Astrocyte of the spinal cord (primary cell): Measurements from ENCODE around the gene LSR.

Experiments used
- DNase-seq: peaks from one replicate; pipeline ENCODE4 v3.0.0; 2011; ENCODE audit warnings: low read depth, low spot score
- H3K4me3 ChIP-seq: 2 replicates; pipeline ENCODE4 v1.5.1; 2011; ENCODE audit warnings: low read depth, mild to moderate bottlenecking, low read length, moderate library complexity
- in situ Hi-C: cut with HindIII; loops from 2 replicates; pipeline ENCODE4 v1.10.0; 2017; ENCODE audit warnings: low sequenced_read_pairs
- TF ChIP-seq, protein P1 (sequence below): IDR thresholded peaks from 2 replicates; pipeline ENCODE4 v1.5.1; 2012; ENCODE audit warnings: low read depth, mild to moderate bottlenecking, low read length, inconsistent platforms

Gene LSR

DNA sequence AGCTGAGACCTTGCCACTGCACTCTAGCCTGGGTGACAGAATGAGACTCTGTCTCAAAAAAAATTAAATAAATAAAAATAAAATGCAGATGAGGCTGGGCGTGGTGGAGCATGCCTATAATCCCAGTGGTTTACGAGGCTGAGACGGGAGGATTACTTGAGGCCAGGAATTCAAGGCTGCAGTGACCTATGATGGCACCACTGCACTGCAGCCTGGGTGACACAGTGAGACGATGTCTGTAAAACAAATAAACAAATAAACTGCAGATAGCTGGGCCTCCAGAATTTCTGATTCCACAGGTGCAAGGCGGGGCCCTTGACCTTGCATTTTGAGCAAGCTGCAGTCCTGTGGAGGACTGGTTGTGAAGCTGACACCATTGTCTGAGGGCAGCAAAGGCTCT, 40.1 kb downstream of the LSR start:
- no peak for DNase-seq
- H3K4me3 ChIP-seq, result no peak overlapping the region
- TF ChIP-seq, protein P1, sequence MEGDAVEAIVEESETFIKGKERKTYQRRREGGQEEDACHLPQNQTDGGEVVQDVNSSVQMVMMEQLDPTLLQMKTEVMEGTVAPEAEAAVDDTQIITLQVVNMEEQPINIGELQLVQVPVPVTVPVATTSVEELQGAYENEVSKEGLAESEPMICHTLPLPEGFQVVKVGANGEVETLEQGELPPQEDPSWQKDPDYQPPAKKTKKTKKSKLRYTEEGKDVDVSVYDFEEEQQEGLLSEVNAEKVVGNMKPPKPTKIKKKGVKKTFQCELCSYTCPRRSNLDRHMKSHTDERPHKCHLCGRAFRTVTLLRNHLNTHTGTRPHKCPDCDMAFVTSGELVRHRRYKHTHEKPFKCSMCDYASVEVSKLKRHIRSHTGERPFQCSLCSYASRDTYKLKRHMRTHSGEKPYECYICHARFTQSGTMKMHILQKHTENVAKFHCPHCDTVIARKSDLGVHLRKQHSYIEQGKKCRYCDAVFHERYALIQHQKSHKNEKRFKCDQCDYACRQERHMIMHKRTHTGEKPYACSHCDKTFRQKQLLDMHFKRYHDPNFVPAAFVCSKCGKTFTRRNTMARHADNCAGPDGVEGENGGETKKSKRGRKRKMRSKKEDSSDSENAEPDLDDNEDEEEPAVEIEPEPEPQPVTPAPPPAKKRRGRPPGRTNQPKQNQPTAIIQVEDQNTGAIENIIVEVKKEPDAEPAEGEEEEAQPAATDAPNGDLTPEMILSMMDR, result no peak
- in situ Hi-C loops, result no loop called here

DNA sequence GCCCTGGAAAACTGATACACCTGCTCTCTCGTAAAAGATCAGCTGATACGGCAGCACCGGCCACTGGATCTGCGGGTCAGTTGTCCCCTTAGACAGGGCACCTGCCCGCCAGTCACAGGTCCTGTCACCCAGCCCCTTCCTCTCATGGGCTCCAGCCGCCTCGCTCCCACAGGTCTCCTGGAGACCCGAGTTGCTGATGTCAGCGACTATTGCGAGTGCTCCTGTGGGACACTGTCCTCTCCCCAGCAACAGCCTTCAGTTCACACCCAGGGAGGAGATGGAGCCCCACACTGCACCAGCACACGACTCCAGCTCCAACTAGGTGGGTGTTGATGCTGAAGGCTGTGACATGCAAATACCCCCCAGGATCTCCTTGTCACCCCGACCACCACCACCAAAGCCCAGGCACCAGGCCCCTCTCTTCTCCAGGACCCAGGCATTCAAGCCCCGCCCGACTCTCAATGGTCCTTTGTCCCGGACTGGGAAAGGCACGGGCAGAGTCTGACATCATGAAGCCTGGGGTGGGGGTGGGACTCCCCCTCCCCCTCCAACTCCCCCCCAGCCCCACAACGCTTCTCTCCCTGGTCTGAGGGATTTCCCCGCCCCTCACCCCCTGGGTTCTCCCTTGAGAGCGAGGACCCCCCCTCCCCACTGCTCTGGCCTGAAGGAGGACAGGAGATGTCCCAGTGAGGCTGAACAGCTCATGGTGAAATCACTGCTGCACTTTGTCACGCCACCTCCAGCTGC, 41.8 kb downstream of the LSR start:
- TF ChIP-seq, protein P1, result no peak
- in situ Hi-C loops, result no loop called here
- DNase-seq, result no peak
- no peak overlapping the region for H3K4me3 ChIP-seq

DNA sequence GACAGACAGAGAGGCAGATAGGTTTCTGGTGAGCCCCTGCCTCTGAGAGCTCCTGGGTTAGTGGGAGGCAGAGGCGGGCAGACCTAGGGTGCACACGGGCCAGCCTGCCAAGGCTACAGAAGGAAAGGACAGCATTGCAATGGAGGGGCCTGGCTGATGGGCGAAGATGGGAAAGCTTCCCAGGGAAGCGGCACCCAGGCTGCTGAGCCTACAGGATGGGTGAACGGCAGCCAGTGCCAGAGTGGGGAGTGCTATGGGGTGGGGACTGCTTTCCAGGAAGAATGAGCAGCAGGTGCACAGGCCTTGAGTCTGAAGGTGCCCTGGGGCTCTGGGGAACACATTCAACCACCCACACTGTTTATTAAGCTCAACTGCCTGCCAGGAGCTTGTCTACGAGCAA, 42.5 kb downstream of the LSR start:
- TF ChIP-seq, protein P1, result no peak
- H3K4me3 ChIP-seq, result no peak overlapping the region
- no peak for DNase-seq
- in situ Hi-C loops, result no loop called here

DNA sequence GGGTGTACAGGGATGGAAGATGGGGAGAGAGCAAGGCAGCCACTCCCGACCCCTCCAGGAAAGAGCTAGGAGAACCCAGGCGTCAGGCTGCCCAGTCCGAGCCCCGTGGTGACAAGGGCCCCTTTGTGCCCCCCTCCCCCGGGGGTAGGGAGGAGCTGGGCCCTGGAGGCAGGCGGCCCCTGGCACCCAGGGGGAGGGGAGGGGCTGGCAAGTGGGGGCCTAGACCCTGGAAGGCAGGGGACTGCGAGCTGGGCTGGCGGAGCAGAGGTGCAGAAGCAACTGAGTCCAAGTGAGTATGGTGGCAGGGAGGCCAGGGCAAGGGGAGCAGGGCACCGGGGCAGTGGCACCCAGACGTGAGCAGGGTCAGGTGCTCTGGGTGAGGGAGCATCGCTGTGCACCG, 43.1 kb downstream of the LSR start, which contains the start of gene MAG:
TSS of gene MAG (plus strand) at position 246 of the 400 bp plus-strand sequence. CDS start 3,248 bp downstream, outside the sequence.
- TF ChIP-seq, protein P1, result no peak
- no peak within 1 kb of the TSS for H3K4me3 ChIP-seq
- no peak for DNase-seq
- in situ Hi-C loops, result no loop called here

DNA sequence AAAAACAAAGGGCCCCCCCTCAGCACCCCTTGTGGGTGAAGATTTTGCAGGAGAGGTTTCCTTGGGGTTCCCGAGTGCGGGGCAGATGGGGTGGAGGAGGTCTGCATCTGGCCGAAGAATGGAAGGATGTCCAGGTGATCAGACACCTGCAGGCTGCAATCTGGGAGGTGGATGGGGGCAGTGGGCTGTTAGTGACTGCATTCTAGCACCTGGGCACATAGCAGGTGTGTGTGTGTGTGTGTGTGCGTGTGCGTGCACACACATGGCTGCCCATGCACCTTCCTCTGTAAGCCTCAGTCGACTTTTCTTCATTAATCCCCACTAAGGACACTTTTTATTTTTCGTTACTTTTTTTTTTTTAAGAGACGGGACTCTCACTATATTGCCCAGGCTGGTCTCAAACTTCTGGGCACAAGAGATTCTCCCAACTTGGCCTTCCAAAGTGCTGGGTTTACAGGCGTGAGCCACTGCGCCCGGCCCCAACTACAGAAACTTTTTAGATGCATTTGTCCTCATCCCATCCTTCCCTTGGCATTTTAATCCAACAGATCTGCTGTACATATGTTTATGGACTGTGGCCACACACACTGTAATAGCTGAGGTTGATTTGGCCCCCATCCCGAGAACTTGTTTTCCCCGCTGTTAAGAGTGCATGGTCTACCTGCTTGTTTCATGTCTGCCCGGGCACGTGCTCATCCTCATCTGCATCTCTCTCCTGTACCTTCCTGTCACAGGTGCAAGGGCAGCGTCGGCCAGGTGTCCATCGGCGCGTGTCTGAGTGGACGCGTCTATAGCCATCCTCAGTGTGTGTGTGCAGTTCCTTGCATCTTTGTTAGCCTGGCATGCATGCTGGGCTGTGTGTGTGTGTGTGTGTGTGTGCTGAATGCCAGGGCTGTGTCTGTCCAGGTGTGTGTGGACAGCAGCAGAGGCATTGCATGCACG, 43.9 kb downstream of the LSR start:
- in situ Hi-C loops, result no loop called here
- DNase-seq, result no peak
- no peak overlapping the region for H3K4me3 ChIP-seq
- TF ChIP-seq, protein P1, result no peak

DNA sequence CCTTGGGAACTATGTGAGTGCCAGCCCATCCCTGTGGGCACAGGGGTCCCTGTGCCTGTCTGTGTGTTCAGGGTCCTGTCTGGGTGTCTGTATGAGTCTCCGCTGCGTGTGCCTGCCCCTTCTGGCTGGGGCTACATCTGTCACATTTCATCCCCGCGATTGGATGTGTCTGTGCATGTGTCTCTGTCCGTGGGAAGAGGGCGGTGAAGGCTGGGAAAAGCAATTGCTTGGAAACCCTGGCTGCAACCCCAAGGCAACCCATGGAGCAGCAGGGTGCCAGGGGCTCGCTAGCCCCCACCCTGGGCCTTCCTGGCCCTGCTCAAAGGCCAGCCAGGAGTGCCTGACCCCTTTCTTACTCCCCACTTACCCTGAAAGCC, 44.5 kb downstream of the LSR start:
- in situ Hi-C loops, result no loop called here

More for the DNA sequence above, 44.5 kb downstream of the LSR start:
- DNase-seq, result no peak
- no peak overlapping the region for H3K4me3 ChIP-seq
- TF ChIP-seq, protein P1, result no peak
